B cell (primary cell): ENCODE data around the gene UCP2. TPM values are rescaled to one million over a fixed set of nuclear protein-coding genes. Genes with fewer than 3 reads are reported as not detected.

Experiments
- ATAC-seq: fragments of 200-7000 bp; cut with Tn5 transposase; one replicate; pipeline ENCODE4 v1.10.0; 2021; ENCODE audit warnings: low read depth, mild to moderate bottlenecking, moderate number of reproducible peaks, moderate library complexity
- CTCF ChIA-PET: fragments of 350-600 bp; sonication (Branson Sonifier 250); formaldehyde crosslinking; loops from one replicate; lab custom pipeline; 2021; ENCODE audit warnings: antibody characterized with exemption, inconsistent platforms; lab: Charles Lee
- POLR2A ChIA-PET: fragments of 350-600 bp; sonication (Branson Sonifier 250); formaldehyde crosslinking; loops from one replicate; lab custom pipeline; 2021; ENCODE audit warnings: antibody characterized with exemption; lab: Charles Lee
- DNase-seq: peaks from one replicate; pipeline ENCODE4 v3.0.0; 2013
- H2AFZ ChIP-seq: 2 replicates; pipeline ENCODE4 v1.6.1; 2012; ENCODE audit warnings: mild to moderate bottlenecking, low read depth, low read length; ENCODE audit not compliant: insufficient read depth, poor library complexity, severe bottlenecking
- H3K27ac ChIP-seq, 2 donors: 1 replicate in 1 of 2; 2 replicates in 1 of 2; pipeline ENCODE4 v1.5.1; 2012 to 2013; ENCODE audit warnings: low read length in 2 of 2, mild to moderate bottlenecking in 2 of 2, moderate library complexity in 1 of 2
- H3K27me3 ChIP-seq, 4 experiments: fragments of 200-600 bp in 1 of 4; sonication (generic) in 1 of 4; replicated peaks in 1 of 4; 1 replicate in 2 of 4; 2 replicates in 2 of 4; pipeline versions ENCODE4 v1.6.1 to v1.7.0; 2013 to 2016; ENCODE audit warnings: low read length in 3 of 4, mild to moderate bottlenecking in 2 of 4, mixed read lengths in 1 of 4, moderate library complexity in 1 of 4; ENCODE audit not compliant: insufficient read depth in 4 of 4, control insufficient read depth in 3 of 4; ENCODE audit errors: control extremely low read depth in 1 of 4
- H3K36me3 ChIP-seq, 2 experiments: replicated peaks in 1 of 2; 1 replicate in 1 of 2; 2 replicates in 1 of 2; pipeline versions ENCODE4 v1.6.1 to v1.7.1; 2013; ENCODE audit warnings: low read length in 1 of 2; ENCODE audit not compliant: insufficient read depth in 2 of 2, control insufficient read depth in 1 of 2; ENCODE audit errors: control extremely low read depth in 1 of 2, extremely low read depth in 1 of 2
- H3K4me1 ChIP-seq, 2 donors: fragments of 200-600 bp in 1 of 2; sonication (generic) in 1 of 2; 1 replicate in 1 of 2; 2 replicates in 1 of 2; pipeline versions ENCODE4 v1.5.1 to v1.6.1; 2013 to 2017; ENCODE audit warnings: low read length in 2 of 2; ENCODE audit not compliant: control insufficient read depth in 2 of 2, insufficient read depth in 2 of 2
- H3K4me2 ChIP-seq: replicated peaks from 2 replicates; pipeline ENCODE3; 2012; ENCODE audit warnings: mild to moderate bottlenecking, low read depth, low read length; ENCODE audit not compliant: poor library complexity, severe bottlenecking
- H3K4me3 ChIP-seq, 5 experiments: fragments of 200-600 bp in 1 of 5; sonication (generic) in 1 of 5; 1 replicate in 3 of 5; 2 replicates in 2 of 5; pipeline versions ENCODE4 v1.5.1 to v1.7.0; 2011 to 2016; ENCODE audit warnings: low read length in 4 of 5, mild to moderate bottlenecking in 4 of 5, low read depth in 2 of 5, control low read depth in 1 of 5, moderate library complexity in 1 of 5; ENCODE audit not compliant: insufficient read depth in 1 of 5; ENCODE audit errors: control extremely low read depth in 1 of 5, extremely low read depth in 1 of 5
- H3K79me2 ChIP-seq: fragments of 200-600 bp; sonication (generic); one replicate; pipeline ENCODE4 v1.6.0; 2016; ENCODE audit warnings: low read length; ENCODE audit not compliant: control insufficient read depth, insufficient read depth
- H3K9ac ChIP-seq: fragments of 200-600 bp; sonication (generic); 2 replicates; pipeline ENCODE4 v1.6.1; 2017; ENCODE audit warnings: mild to moderate bottlenecking, low read length, moderate library complexity
- H3K9me3 ChIP-seq, 3 donors: one replicate each; pipeline versions ENCODE4 v1.6.1 to v1.7.1; 2013; ENCODE audit warnings: low read length in 2 of 3; ENCODE audit not compliant: control insufficient read depth in 2 of 3, insufficient read depth in 1 of 3; ENCODE audit errors: control extremely low read depth in 1 of 3
- H4K20me1 ChIP-seq: 2 replicates; pipeline ENCODE4 v1.6.0; 2012; ENCODE audit warnings: mild to moderate bottlenecking, low read length; ENCODE audit not compliant: insufficient read depth, control insufficient read depth, poor library complexity, severe bottlenecking
- H3K27ac Mint-ChIP-seq: one replicate; pipeline ENCODE4 v1.8.0; 2021; ENCODE audit warnings: mixed read lengths
- H3K27me3 Mint-ChIP-seq: one replicate; pipeline ENCODE4 v1.8.0; 2021; ENCODE audit warnings: mixed read lengths
- H3K4me1 Mint-ChIP-seq: one replicate; pipeline ENCODE4 v1.8.0; 2021; ENCODE audit warnings: mixed read lengths
- H3K4me3 Mint-ChIP-seq: one replicate; pipeline ENCODE4 v1.8.0; 2021; ENCODE audit warnings: mixed read lengths
- H3K9me3 Mint-ChIP-seq: one replicate; pipeline ENCODE4 v1.8.0; 2022; ENCODE audit warnings: mixed read lengths; ENCODE audit not compliant: insufficient read depth
- CTCF ChIP-seq: fragments of 200-600 bp; IDR thresholded peaks from one replicate; pipeline ENCODE4 v1.8.0; 2022; ENCODE audit warnings: antibody characterized with exemption, mild to moderate bottlenecking
- EZH2 ChIP-seq: IDR thresholded peaks from 2 replicates; pipeline ENCODE4 v1.6.1; 2012; ENCODE audit warnings: borderline replicate concordance, low read depth, mild to moderate bottlenecking, moderate library complexity, low read length; ENCODE audit not compliant: insufficient read depth, poor library complexity, severe bottlenecking
- WGBS: methylation state at CpG from one replicate; pipeline ENCODE4 v1.1.5; 2013; ENCODE audit warnings: missing lambda C conversion rate; ENCODE audit not compliant: insufficient coverage; 5-methylcytosine and 5-hydroxymethylcytosine counted together
- intact Hi-C: fragments of 100-400 bp; cut with micrococcal nuclease; formaldehyde crosslinking; loops from one replicate; pipeline ENCODE4 v1.10.0; 2022
- polyA plus RNA-seq: library from polyadenylated mRNA; depleted of rRNA; stranded (reverse); fragments of >200 nt; gene quantifications from 2 replicates; pipeline ENCODE4 v1.2.3, GENCODE V29; 2012
- total RNA-seq, 2 donors: library from RNA; stranded (reverse); fragments of 120-200 nt in 1 of 2; gene quantifications; 1 replicate in 1 of 2; 2 replicates in 1 of 2; pipeline versions ENCODE4 v1.2.3 to v1.2.4, GENCODE V29; 2013 to 2022

UCP2 gene
- total and polyA plus RNA-seq, 2 donors (not counting 1 experiment from before 2014, with no cell fraction given), result 613 to 697 TPM

GRCh38 chr11:73946798-73947458 is 35.7 kb downstream of the UCP2 start:
- H3K9ac ChIP-seq, result no peak overlapping the region
- H2AFZ ChIP-seq, result no peak overlapping the region
- Mint-ChIP-seq H3K9me3 (no peaks in the 10 kb centered on the region), H3K4me3 (no peak overlapping the region), H3K27ac (no peak overlapping the region), H3K4me1 (no peaks in the 10 kb centered on the region), H3K27me3 (no peaks in the 10 kb centered on the region)
- H3K4me3 ChIP-seq, result no peak overlapping the region
- H3K4me1 ChIP-seq, result no peaks in the 10 kb centered on the region
- H3K9me3 ChIP-seq, result no peaks in the 10 kb centered on the region
- no peaks in the 10 kb centered on the region for H3K79me2 ChIP-seq
- no peak for ATAC-seq
- 67% methylated on average over 9 of the region's 13 CpGs for WGBS
- no peaks in the 10 kb centered on the region for H4K20me1 ChIP-seq
- DNase-seq, result no peak
- ChIA-PET CTCF (interaction anchor here (1.5 kb wide), 1 partner anchor 17 kb away, joined by 4 read pairs; no protein-coding TSS in a partner anchor), POLR2A (interaction anchor here (0.6 kb wide), 1 partner anchor 62 kb away, joined by 7 read pairs; no protein-coding TSS in a partner anchor)
- no peaks in the 10 kb centered on the region for H3K27me3 ChIP-seq
- intact Hi-C loops, result no loop called here
- H3K36me3 ChIP-seq, result no peaks in the 10 kb centered on the region
- no peak for TF ChIP-seq EZH2
- no peak for TF ChIP-seq CTCF
- no peak overlapping the region for H3K4me2 ChIP-seq
- no peak overlapping the region for H3K27ac ChIP-seq

- DNase-seq (no peak), ATAC-seq (no peak)
- H3K9ac ChIP-seq, result no peak overlapping the region
- H3K9me3 ChIP-seq, result no peaks in the 10 kb centered on the region
- H2AFZ ChIP-seq, result no peak overlapping the region
- no peaks in the 10 kb centered on the region for H3K79me2 ChIP-seq
- no peak overlapping the region for H3K27ac ChIP-seq
- ChIA-PET CTCF (interaction anchor here (1.5 kb wide), 1 partner anchor 18 kb away, joined by 4 read pairs; no protein-coding TSS in a partner anchor), POLR2A (no interaction called here)
- H3K4me3 ChIP-seq, result no peak overlapping the region
- H4K20me1 ChIP-seq, result no peaks in the 10 kb centered on the region
- no peak for TF ChIP-seq EZH2
- TF ChIP-seq CTCF, result no peak
- H3K4me2 ChIP-seq, result no peak overlapping the region
- no peaks in the 10 kb centered on the region for H3K36me3 ChIP-seq
- Mint-ChIP-seq H3K4me1 (no peaks in the 10 kb centered on the region), H3K4me3 (no peak overlapping the region), H3K9me3 (no peaks in the 10 kb centered on the region), H3K27ac (no peak overlapping the region), H3K27me3 (no peaks in the 10 kb centered on the region)
- no peaks in the 10 kb centered on the region for H3K4me1 ChIP-seq
- intact Hi-C loops, result no loop called here
- no peaks in the 10 kb centered on the region for H3K27me3 ChIP-seq
- WGBS, result 100% methylated on average over 1 of the region's 4 CpGs
These were observed 37.2 kb downstream of the UCP2 start for GRCh38 chr11:73945396-73945795.
